Caki2 (cell line): ENCODE measurements around the gene DOCK10. TPM values are rescaled to one million over a fixed set of nuclear protein-coding genes. Genes with fewer than 3 reads are reported as not detected.

Experiments used
- DNase-seq: peaks from one replicate; pipeline ENCODE4 v3.0.0-alpha.2; 2015; ENCODE audit warnings: low read depth
- in situ Hi-C: cut with HindIII; loops from 2 replicates; pipeline ENCODE4 v1.10.0; 2016; ENCODE audit warnings: low sequenced_read_pairs, low pct_unique_long_range_greater_than_20kb, mixed read lengths
- total RNA-seq: library from RNA; depleted of rRNA; stranded (reverse); fragments of >200 nt; shearing (Covaris generic); gene quantifications from 2 replicates; pipeline ENCODE4 v1.2.3, GENCODE V29; 2014; ENCODE audit warnings: low replicate concordance; rRNA removed

Gene DOCK10
- 11.6 and 15.1 TPM in 2 replicates for total RNA-seq

DNA sequence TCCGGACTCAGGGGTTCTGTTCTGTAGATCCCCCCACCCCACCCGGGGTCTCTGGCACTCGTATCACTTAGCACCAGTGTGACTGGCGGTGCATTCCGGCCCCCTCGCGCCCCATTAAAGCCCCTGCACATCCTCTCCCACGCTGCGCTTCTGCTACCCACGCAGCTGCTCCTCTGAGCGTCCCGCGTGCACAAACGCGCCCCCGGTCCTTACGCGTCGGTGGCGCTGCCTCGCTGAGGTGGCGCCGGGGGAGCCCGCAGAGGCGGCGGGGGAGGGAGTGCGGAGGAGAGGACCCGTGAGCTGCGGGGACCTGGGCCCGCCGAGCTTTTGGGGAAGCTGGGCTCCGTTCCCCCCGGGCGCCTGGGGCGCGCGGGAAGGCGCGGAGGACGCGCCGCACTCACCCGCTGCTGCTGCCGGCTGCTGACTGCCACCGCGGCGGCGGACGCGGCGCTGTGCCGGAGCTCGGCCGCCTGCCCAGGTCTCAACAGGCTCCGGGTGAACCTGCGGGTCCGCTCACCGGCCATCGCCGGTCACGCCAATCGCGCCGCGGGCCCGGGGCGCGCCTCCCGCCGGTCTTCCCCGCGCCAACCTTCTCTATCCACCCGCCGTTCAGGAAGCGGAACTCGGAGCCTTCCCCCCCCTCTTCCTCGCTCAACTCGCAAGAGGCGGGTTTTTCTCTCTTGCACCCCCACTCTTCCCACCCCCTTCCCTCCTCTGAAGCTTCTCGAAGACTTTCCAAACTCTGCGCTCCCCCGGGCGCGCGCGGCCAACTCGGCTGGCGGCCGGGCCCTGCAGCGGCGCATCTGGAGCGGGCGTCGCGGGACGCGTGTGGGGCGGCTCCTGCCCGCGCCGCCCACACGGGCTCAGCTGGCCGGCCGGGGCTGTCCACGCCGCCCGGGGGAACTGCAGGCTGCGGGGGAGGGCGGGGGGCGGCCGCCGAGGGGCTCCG, at the start of gene DOCK10:
TSS of gene DOCK10 (minus strand) at position 618 of the 949 bp plus-strand sequence. CDS start at position 524, 94 bp downstream.
- in situ Hi-C loops, result no loop called here
- DNase-seq, result peak; percentile 59

DNA sequence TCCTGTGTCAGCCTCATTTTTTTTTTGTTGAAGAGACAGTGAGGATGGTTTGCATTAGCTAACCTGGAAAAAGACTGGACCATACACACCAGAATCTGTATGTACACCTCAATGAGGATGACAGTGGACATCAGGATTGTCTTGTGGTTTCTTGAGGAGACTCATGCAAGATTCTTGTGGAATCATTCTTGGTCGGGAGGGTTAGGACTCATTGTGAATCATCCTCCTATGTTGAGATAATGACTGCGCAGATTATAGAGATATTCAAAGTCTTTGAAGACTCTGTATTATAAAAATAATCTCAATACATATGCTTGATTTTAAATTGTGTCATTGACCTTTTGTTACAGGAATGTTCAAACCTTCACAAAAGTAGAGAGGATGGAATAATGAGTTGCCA, 49.1 kb upstream of the DOCK10 start:
- DNase-seq, result peak; percentile 57
- in situ Hi-C loops, result no loop called here

DNA sequence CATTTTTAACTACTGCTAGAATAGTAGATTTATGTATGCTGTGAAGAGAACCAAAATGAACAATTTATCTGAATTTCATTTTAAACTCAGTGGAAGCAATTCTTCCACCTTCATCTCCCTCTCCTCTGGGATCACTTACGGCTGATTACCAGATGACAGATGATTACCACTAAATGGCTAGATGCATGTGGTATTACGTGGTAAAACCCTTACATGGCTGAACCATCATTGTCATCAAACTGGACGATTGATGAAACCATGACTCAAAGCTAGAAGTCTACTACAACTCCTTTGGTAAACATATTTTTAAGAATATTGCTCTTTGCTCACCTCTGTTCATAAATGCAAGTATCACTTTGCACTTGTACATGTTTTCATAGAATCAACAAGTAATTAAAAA, 48.5 kb upstream of the DOCK10 start:
- DNase-seq, result no peak
- in situ Hi-C loops, result no loop called here

- in situ Hi-C loops, result no loop called here
Measured at GRCh38 chr2:225086915-225087314, 44.6 kb upstream of the DOCK10 start.

DNA sequence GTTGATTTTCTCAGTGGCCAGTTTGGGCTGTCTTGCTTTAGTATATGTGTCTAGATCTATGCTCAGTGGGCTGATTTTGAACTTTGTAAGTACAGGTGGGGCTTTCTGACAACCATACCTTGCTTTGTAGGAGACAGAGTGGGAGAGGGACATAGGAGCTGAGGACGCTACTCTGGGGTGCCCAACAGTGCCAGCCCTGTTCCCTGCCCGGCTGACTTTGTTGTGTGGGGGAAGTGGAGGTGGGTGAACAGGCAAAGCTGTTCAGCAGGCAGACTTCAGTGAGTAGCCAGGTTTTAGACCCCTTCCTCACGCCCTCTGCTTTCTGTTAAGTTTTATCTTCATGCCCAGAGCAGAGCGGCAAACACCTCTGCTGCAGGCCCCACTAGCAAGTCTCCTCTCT, 44.2 kb upstream of the DOCK10 start:
- in situ Hi-C loops, result no loop called here
- DNase-seq, result no peak

More at GRCh38 chr2:225086915-225087314, 44.6 kb upstream of the DOCK10 start:
- no peak for DNase-seq

DNA sequence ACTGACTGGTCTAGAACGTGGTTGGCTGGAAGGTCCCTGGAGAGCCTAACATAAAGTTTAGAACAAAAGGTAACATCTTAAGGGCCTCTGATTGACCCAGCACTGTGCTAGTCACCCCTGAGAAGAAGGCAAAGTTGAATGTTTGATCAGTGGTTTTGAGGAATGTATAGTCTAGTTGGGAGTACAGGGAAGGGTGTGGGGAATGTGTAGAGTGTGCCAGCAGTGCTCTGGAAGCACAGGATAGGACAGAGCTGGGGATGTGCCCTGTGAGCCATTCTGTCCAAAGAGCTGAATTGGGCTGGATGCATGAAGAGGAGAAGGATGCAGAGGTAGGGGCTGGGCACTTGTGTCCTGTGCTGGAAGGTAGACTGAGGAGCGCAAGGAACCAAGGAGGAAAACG, 41.0 kb upstream of the DOCK10 start:
- no peak for DNase-seq
- in situ Hi-C loops, result no loop called here

GRCh38 chr2:225076125-225076524, 33.9 kb upstream of the DOCK10 start:
- in situ Hi-C loops, result no loop called here
- no peak for DNase-seq

- in situ Hi-C loops, result no loop called here
Measured at GRCh38 chr2:225074919-225075681, 32.8 kb upstream of the DOCK10 start.

GRCh38 chr2:225074366-225074765, 32.1 kb upstream of the DOCK10 start:
- DNase-seq, result no peak
- in situ Hi-C loops, result no loop called here

More at GRCh38 chr2:225074919-225075681, 32.8 kb upstream of the DOCK10 start:
- no peak for DNase-seq

GRCh38 chr2:225073198-225073597, 30.9 kb upstream of the DOCK10 start:
- in situ Hi-C loops, result no loop called here
- DNase-seq, result no peak

GRCh38 chr2:225072444-225072843, 30.2 kb upstream of the DOCK10 start:
- DNase-seq, result no peak
- in situ Hi-C loops, result no loop called here

DNA sequence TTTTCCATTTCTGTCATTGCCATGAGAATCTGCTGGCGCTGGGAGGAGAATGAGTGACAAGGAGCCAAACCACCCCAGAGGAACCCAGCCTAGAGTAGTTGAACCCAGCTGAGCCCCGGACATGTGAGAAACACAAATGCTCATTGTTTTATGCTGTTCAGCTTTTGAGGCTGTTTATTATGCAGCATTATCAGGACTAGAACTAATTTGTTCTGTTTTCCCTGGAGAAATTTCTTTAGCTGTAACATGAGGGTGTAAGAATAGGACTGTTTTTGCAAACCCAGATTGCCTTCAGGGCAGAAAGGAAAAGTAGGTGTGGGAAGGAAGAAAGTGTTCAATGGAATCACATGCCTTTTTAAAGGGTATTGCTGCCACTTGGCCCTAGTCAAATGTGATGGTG, 28.5 kb upstream of the DOCK10 start:
- DNase-seq, result no peak
- in situ Hi-C loops, result no loop called here

DNA sequence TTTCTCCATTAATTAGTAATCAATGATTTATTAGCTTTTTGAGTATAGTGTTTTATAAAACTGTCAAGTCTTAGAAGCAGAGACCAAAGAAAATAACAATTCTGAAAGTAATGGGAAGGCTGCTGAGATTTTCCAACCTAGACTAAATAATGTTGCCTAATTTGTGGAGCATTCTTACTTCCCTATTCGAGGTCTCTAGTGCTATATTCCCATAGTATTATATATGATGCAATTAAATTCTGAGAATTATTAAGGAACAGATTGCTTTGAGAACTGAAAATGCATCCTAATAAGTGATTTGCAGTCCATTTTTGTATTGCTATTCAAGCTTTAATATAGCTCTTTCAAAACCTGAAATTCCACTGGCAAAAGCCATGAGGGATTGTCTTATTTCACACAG, 27.7 kb upstream of the DOCK10 start:
- in situ Hi-C loops, result no loop called here
- DNase-seq, result no peak

- DNase-seq, result no peak
- in situ Hi-C loops, result no loop called here
Measured at GRCh38 chr2:225069477-225069876, 27.2 kb upstream of the DOCK10 start.

GRCh38 chr2:225065882-225066281, 23.6 kb upstream of the DOCK10 start:
- in situ Hi-C loops, result no loop called here

GRCh38 chr2:225064928-225065327, 22.7 kb upstream of the DOCK10 start:
- in situ Hi-C loops, result no loop called here

More at GRCh38 chr2:225065882-225066281, 23.6 kb upstream of the DOCK10 start:
- no peak for DNase-seq

DNA sequence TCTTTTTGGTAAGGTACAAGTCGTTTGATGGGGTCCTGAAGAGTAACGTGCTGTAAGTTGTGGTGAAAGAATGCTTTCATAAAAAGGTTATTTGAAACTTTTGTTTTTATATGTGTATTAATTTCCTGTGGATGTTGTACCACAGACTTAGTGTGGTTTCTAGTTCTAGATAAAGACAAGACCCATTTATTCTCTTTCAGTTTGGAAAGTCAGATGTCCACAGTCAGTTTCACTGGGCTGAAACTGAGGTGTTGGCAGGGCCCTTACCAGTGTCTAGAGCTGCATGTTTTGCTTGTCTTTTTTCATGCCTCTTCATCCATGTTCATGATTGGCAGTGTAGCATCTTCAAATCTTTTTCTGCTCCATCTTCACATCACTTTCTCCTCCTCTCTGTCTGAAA, 22.1 kb upstream of the DOCK10 start:
- no peak for DNase-seq
- in situ Hi-C loops, result no loop called here

More at GRCh38 chr2:225064928-225065327, 22.7 kb upstream of the DOCK10 start:
- DNase-seq, result no peak

DNA sequence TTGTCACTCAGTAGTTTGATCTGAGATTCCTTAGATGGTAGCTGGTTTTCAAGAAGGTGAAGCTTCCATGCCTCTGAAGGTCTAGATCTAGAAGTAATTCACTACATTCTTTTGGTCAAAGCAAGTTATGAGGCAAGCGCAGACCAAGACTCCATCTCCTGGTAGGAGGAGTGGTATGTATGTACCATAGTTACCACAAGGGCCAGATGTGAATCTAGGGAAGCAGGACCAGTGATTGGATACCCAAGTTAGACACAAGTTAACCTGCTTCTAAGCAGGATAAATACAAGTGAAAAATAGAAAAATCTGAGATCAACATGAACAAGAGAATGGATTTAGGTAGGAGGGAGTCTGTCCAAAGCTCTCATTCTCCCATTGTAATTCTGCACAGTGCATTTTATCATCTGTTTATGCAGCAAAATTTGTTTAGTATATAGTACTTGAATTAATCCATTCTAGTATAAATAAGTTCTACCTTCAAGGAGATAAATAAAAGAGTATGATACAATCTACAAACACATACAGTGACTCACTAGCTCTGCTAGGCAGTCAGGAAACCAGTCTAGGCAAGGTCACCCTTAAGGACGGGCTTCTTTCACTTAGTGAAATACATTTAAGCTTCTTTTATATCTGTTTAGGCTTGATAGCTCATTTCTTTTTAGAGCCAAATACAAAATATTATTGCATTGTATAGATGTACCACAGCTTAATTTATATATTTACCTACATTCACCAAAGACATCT, 14.2 kb upstream of the DOCK10 start:
- in situ Hi-C loops, result no loop called here
- DNase-seq, result no peak
